Stimulated activated CD4-positive, alpha-beta T cell treated with anti-CD3 and anti-CD28 coated beads, Interleukin-2, amount 100 ng/mL, for 4 hours (primary cell): ENCODE data around the gene ZRSR2.
"Not testable (repeated sequence)": the region's sequence is repeated elsewhere in the genome, so short reads cannot be mapped to it uniquely, and the experiment has no call there.

Source experiments
- DNase-seq: peaks from one replicate; pipeline ENCODE4 v3.0.0-alpha.2; 2020; ENCODE audit warnings: low read depth

Gene ZRSR2, protein sequence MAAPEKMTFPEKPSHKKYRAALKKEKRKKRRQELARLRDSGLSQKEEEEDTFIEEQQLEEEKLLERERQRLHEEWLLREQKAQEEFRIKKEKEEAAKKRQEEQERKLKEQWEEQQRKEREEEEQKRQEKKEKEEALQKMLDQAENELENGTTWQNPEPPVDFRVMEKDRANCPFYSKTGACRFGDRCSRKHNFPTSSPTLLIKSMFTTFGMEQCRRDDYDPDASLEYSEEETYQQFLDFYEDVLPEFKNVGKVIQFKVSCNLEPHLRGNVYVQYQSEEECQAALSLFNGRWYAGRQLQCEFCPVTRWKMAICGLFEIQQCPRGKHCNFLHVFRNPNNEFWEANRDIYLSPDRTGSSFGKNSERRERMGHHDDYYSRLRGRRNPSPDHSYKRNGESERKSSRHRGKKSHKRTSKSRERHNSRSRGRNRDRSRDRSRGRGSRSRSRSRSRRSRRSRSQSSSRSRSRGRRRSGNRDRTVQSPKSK

DNA sequence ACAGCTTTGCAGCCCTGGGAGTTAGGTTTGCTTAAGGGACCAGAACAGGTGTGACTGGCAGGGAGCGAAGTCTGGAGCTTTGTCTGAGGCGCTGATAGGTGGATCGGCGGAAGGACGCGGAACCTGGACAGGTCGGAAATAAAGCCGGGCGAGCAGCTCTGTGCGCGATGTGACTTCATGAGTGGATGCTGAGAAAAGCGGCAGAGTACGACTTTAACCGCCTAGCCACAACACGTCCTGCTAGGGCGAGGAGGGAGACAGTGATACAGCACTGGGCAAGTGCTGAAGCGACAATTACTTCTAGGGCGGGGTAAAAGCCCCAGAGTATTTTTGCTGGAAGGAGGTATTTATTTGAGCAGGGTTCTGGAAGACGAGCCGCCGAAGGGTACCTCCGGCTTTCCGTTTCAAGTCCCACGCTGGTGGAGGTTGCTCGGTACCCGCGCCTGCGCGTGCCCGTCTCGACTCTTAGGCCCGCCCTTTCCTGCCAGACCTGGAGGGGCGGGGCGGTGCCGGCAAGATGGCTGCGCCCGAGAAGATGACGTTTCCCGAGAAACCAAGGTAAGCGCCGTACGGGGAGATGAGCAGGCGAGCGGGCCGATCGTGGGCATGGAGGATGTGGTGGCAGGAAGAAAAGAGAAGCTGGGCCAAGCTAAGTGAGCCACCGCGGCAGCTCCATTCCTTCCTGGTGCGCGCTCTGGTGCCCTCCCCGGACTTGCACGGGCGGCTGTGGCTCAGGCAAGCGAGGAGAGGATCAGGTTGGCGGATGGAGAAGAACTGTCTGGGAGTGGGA, at the start of gene ZRSR2:
TSS of gene ZRSR2 (plus strand) at position 506 of the 790 bp plus-strand sequence. CDS start at position 518, 12 bp downstream.
- peak; percentile 80 for DNase-seq

DNA sequence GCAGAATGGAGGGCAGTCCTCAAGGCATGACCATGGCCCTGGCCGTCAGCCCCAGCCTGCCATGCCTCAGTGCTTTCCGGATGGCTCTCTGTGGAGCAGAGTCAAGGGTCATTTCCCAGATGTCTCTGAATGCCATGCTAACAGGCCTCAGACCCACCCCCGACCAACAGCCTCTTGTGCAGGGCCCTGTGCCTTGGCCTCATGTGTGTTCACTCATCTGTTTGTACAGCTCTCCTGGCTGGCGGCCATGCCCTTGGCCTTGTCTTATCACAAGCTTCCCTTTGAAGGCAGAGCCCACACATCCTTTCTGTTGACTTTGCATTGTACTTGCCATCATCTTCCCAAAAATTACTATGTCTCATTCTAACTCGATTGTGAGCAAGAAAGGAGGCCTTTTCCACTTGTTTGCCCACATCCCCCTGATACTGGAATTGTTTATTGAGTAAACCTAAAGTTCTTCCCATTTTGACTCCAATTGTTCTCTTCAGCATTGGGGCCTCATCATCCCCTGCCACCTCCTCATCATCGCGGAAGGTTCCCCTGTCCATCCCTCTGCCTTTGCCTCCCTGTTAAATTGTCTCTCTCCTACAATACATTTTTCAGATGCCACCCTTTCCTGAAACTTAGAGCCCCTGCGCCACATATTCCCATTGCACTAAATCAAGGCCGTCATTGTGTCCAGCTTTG, 46.0 kb upstream of the ZRSR2 start:
- DNase-seq, result no peak

- no peak for DNase-seq
These were observed 45.1 kb upstream of the ZRSR2 start for GRCh38 chrX:15745179-15745578.

DNA sequence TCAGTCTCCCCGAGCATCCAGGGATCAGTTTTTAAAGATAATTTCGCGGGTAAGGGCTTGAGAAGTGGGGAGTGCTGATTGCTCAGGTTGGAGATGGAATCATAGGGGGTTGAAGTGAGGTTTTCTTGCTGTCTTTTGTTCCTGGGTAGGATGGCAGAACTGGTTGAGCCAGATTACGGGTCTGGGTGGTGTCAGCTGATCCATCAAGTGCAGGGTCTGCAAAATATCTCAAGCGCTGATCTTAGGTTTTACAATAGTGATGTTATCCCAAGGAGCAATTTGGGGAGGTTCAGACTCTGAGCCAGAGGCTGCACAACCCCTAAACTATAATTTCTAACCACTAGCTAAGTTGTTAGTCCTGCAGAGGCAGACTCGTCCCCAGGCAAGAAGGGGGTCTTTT, 43.6 kb upstream of the ZRSR2 start:
- DNase-seq, result not testable (repeated sequence)

DNA sequence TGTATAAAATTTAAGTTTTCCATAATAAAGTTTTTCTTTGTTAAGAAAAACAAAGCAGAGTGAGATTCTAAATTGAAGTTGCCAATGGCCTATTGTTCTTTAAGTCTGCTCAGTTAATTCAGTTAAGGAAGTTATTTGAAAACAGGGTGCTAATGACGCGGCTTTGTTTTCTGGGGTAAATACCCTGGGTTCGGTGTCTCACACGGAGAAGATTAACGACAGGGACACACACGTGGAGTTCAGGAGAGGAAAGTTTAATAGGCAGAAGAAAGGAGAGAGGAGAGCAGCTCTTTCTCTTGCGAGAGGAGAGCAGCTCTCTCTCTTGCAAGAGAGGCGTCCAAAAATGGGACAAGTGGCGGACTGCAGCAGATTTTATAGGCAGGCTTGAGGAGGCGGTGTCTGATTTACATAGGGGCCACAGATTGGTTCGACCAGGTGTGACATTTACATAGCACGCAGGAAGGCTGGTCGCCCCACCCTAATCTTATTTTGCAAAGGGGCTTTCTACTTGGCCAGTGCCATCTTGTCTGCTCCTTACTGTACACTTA, 42.6 kb upstream of the ZRSR2 start:
- DNase-seq, result no peak

GRCh38 chrX:15748841-15749240, 41.4 kb upstream of the ZRSR2 start:
- DNase-seq, result no peak

- no peak for DNase-seq
These were observed 40.4 kb upstream of the ZRSR2 start for GRCh38 chrX:15749642-15750610.

DNA sequence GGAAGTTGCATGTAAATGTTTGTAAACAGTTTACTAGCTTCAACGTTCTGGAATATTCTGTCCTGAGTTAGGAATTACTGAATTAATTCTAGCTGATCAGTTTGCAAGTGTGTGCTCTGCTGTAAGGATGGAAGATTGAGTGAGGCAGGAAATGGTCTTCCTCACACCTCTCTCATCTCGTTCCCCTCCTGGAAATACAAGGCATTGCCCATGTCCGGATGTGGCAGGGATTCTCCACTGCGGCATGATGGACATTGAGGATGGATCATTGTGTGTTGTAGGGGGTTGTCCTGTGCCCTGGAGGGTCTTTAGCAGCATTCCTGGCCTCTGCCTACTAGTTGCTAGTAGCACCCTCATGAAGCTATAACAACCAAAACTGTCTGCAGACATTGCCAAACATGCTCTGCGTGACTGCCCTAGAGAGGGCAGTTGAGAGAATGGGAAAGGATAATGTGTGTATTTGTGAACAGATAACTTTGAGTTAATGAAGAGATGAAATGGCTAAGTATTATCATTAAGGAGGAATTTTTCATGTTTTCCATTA, 39.6 kb upstream of the ZRSR2 start:
- no peak for DNase-seq

- no peak for DNase-seq
These were observed 39.0 kb upstream of the ZRSR2 start for GRCh38 chrX:15751155-15751819.

- no peak for DNase-seq
These were observed 35.2 kb upstream of the ZRSR2 start for GRCh38 chrX:15755091-15755490.

- no peak for DNase-seq
These were observed 32.1 kb upstream of the ZRSR2 start for GRCh38 chrX:15758140-15758539.

- not testable (repeated sequence) for DNase-seq
These were observed 30.4 kb upstream of the ZRSR2 start for GRCh38 chrX:15759886-15760285.

GRCh38 chrX:15761564-15762191, 28.6 kb upstream of the ZRSR2 start:
- DNase-seq, result no peak

GRCh38 chrX:15769300-15769954, 20.9 kb upstream of the ZRSR2 start:
- no peak for DNase-seq

DNA sequence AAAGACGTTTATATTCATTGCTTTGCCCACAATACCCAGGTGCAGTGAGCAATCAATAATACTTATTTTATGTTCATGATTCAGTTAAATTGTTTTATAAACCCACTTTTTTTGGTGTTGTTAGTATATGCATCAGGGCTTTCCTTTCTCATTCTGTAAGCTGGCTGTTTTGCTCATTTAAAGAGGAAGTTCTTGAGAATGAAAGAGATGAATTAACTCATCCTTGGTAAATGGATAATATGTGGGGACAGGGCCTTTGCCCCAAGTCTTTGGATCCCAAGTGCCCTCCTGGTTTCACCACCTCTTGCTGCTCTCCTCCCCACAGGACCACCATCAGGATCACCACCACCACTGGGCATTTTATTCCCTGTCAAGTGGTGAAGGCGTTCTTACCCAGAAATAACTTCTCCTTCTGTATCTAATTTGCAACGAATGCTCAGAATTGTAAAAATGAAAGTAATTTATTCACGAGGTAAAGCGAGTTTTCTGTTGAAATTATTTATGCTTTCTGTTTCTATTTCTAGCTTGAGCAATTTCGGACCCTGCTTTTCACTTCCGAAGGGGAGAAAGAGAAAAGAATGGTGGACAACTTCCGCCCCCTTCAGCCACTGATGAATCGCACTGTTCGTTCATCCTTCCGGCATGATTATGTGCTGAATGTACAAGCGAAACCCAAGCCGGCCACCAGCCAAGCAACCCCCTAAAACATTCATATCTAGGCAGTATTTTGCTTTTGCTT, 8.2 kb upstream of the ZRSR2 start:
- DNase-seq, result no peak

GRCh38 chrX:15785176-15785750, 5.0 kb upstream of the ZRSR2 start:
- no peak for DNase-seq

DNA sequence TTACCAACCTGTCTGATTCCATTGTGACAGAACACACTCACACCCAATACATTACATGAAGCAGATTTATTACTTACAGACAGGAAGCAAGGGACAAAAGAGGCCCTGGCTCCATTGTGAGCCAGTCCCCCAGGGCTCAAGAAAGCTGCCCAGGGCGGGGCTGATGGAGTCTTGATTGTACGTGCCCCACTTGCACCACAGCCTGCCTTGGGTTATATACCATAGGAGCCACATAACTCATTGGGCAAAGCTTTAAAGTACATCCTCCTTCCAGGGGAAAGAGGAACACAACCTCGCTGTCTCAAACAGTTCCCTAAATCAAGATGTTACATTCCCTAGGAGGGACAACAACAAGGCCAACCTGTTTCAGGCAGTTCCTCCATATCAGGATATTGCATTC, 3.4 kb upstream of the ZRSR2 start:
- no peak for DNase-seq

DNA sequence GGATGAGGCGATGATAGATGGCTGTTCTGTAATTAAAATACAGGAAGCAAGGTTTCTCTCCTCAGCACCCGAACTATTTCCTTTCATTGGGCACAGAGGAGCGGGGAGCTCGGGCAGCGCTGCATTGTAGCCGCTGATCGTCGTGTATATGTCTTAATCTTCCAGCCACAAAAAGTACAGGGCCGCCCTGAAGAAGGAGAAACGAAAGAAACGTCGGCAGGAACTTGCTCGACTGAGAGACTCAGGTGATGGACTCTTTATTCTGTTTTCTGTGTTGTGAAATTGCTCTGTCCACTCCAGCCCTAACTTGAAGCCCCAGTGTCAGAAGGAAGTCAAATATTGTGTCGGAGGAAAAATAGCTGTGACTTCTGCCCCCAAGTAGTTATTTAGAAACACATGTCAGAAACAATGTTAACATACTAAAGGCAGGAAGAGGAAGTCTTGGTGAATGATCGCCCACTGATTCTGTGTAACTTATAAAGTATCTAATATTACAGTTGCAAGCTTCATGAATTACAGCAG, 546 bp downstream of the ZRSR2 start:
- DNase-seq, result no peak
